K562 (cell line): Measurements from ENCODE around the gene TMEM218. TPM values are rescaled to one million over a fixed set of nuclear protein-coding genes. Genes with fewer than 3 reads are reported as not detected.

Experiments
- ASH1L ChIP-seq: fragments of 450-650 bp; IDR thresholded peaks from 2 replicates; pipeline ENCODE4 v1.6.1; 2018; ENCODE audit warnings: borderline replicate concordance, mild to moderate bottlenecking, low read depth; ENCODE audit not compliant: partially characterized antibody
- polyA plus RNA-seq, 8 experiments: library from polyadenylated mRNA; depleted of rRNA in 4 of 8; stranded (reverse) in 5 of 8; unstranded in 3 of 8; fragments of >200 nt; fragmentation: Nextera tagmentation in 2 of 8; fragmentation: Illumina TruSeq in 1 of 8; extraction: Ambion mirVana in 2 of 8; extraction: Trizol in 1 of 8; gene quantifications; 2 replicates each; pipeline versions ENCODE4 v1.2.1 to v1.2.3, GENCODE V29; 2011 to 2014; ENCODE audit warnings: inconsistent platforms in 1 of 8, missing spikeins in 1 of 8
- total RNA-seq, 7 experiments: library from RNA; depleted of rRNA in 6 of 7; stranded (reverse); fragments of >200 nt in 6 of 7; fragmentation: Illumina TruSeq in 2 of 7; extraction: Trizol in 2 of 7; gene quantifications; 2 replicates each; pipeline versions ENCODE4 v1.2.1 to v1.2.3, GENCODE V29; 2011 to 2021; ENCODE audit warnings: low replicate concordance in 1 of 7
- TF ChIP-seq, protein P1 (sequence below): sonication (generic); formaldehyde crosslinking; IDR thresholded peaks from 2 replicates; pipeline ENCODE4 v1.8.0; 2022; ENCODE audit warnings: mild to moderate bottlenecking, missing genetic modification reagents
- TF ChIP-seq, protein P2 (sequence below): fragments of 150-350 bp; conservative IDR thresholded peaks from 2 replicates; pipeline ENCODE4 v1.6.1; 2014; ENCODE audit warnings: low read length
- TF ChIP-seq, protein P3 (sequence below), 2 experiments: fragments of 150-350 bp in 1 of 2; IDR thresholded peaks; 2 replicates each; pipeline ENCODE4 v1.6.1; 2012 to 2016; ENCODE audit warnings: low read depth in 2 of 2, low read length in 2 of 2, mild to moderate bottlenecking in 1 of 2, moderate library complexity in 1 of 2
- TF ChIP-seq, protein P4 (sequence below): fragments of 250-450 bp; sonication (Bioruptor Pico); IDR thresholded peaks from 2 replicates; pipeline ENCODE4 v1.4.0; 2020; ENCODE audit warnings: mild to moderate bottlenecking, moderate library complexity, borderline replicate concordance

Gene TMEM218
- total and polyA plus RNA-seq, 9 of the 15 experiments (the other 6 are each of a cell fraction or from before 2014, with no cell fraction given) = 13.4 to 32.2 (median 25.4) TPM

DNA sequence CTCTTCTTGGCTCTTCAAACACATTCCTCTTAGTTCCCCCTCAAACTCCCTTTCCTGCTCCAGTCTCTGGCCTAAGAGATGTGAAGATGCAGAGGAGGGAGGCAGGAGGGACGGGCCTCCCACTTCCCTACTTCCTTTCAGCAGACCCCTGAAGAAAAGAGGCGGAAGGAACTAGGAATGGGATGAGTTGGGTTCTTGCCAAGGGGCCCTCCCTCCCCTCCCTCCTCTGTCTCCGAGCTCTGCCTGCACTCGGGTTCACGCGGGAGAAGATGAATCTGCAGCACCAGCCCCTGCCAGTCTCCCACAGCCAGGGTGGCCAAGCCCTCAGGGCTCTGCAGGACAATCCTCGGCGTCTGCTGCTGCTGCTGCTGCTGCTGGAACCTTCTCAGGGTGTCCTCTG lies 28.8 kb upstream of the TMEM218 start (continued):
- TF ChIP-seq, protein P1, sequence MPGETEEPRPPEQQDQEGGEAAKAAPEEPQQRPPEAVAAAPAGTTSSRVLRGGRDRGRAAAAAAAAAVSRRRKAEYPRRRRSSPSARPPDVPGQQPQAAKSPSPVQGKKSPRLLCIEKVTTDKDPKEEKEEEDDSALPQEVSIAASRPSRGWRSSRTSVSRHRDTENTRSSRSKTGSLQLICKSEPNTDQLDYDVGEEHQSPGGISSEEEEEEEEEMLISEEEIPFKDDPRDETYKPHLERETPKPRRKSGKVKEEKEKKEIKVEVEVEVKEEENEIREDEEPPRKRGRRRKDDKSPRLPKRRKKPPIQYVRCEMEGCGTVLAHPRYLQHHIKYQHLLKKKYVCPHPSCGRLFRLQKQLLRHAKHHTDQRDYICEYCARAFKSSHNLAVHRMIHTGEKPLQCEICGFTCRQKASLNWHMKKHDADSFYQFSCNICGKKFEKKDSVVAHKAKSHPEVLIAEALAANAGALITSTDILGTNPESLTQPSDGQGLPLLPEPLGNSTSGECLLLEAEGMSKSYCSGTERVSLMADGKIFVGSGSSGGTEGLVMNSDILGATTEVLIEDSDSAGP (CRISPR knock-in tag) = no peak
- no peak for TF ChIP-seq ASH1L
- TF ChIP-seq, protein P2, sequence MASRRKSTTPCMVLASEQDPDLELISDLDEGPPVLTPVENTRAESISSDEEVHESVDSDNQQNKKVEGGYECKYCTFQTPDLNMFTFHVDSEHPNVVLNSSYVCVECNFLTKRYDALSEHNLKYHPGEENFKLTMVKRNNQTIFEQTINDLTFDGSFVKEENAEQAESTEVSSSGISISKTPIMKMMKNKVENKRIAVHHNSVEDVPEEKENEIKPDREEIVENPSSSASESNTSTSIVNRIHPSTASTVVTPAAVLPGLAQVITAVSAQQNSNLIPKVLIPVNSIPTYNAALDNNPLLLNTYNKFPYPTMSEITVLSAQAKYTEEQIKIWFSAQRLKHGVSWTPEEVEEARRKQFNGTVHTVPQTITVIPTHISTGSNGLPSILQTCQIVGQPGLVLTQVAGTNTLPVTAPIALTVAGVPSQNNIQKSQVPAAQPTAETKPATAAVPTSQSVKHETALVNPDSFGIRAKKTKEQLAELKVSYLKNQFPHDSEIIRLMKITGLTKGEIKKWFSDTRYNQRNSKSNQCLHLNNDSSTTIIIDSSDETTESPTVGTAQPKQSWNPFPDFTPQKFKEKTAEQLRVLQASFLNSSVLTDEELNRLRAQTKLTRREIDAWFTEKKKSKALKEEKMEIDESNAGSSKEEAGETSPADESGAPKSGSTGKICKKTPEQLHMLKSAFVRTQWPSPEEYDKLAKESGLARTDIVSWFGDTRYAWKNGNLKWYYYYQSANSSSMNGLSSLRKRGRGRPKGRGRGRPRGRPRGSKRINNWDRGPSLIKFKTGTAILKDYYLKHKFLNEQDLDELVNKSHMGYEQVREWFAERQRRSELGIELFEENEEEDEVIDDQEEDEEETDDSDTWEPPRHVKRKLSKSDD = no peak
- TF ChIP-seq, protein P3, sequence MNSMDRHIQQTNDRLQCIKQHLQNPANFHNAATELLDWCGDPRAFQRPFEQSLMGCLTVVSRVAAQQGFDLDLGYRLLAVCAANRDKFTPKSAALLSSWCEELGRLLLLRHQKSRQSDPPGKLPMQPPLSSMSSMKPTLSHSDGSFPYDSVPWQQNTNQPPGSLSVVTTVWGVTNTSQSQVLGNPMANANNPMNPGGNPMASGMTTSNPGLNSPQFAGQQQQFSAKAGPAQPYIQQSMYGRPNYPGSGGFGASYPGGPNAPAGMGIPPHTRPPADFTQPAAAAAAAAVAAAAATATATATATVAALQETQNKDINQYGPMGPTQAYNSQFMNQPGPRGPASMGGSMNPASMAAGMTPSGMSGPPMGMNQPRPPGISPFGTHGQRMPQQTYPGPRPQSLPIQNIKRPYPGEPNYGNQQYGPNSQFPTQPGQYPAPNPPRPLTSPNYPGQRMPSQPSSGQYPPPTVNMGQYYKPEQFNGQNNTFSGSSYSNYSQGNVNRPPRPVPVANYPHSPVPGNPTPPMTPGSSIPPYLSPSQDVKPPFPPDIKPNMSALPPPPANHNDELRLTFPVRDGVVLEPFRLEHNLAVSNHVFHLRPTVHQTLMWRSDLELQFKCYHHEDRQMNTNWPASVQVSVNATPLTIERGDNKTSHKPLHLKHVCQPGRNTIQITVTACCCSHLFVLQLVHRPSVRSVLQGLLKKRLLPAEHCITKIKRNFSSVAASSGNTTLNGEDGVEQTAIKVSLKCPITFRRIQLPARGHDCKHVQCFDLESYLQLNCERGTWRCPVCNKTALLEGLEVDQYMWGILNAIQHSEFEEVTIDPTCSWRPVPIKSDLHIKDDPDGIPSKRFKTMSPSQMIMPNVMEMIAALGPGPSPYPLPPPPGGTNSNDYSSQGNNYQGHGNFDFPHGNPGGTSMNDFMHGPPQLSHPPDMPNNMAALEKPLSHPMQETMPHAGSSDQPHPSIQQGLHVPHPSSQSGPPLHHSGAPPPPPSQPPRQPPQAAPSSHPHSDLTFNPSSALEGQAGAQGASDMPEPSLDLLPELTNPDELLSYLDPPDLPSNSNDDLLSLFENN (IDR thresholded peaks at IDR 0.05; ENCODE audit: low read depth in 2 of 2, low read length in 2 of 2) = no peak
- TF ChIP-seq, protein P4, sequence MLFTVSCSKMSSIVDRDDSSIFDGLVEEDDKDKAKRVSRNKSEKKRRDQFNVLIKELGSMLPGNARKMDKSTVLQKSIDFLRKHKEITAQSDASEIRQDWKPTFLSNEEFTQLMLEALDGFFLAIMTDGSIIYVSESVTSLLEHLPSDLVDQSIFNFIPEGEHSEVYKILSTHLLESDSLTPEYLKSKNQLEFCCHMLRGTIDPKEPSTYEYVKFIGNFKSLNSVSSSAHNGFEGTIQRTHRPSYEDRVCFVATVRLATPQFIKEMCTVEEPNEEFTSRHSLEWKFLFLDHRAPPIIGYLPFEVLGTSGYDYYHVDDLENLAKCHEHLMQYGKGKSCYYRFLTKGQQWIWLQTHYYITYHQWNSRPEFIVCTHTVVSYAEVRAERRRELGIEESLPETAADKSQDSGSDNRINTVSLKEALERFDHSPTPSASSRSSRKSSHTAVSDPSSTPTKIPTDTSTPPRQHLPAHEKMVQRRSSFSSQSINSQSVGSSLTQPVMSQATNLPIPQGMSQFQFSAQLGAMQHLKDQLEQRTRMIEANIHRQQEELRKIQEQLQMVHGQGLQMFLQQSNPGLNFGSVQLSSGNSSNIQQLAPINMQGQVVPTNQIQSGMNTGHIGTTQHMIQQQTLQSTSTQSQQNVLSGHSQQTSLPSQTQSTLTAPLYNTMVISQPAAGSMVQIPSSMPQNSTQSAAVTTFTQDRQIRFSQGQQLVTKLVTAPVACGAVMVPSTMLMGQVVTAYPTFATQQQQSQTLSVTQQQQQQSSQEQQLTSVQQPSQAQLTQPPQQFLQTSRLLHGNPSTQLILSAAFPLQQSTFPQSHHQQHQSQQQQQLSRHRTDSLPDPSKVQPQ (CRISPR knock-in tag) = no peak
- TF ChIP-seq, all 486 proteins: peak for 0
